HG02852 (cell line): ENCODE results near the gene MKRN3.
"Not testable (repeated sequence)": the region's sequence is repeated elsewhere in the genome, so short reads cannot be mapped to it uniquely, and the experiment has no call there.

ENCODE experiments used
- ATAC-seq: cut with Tn5 transposase; IDR thresholded peaks from one replicate; pipeline ENCODE4 v1.9.1; 2021; ENCODE audit warnings: mild to moderate bottlenecking, moderate library complexity; ENCODE audit not compliant: unreplicated experiment

MKRN3 gene

GRCh38 chr15:23588268-23588667 lies 22.8 kb downstream of the MKRN3 start:
- ATAC-seq = no peak

- ATAC-seq = no peak
Observed at GRCh38 chr15:23589012-23589411, 23.5 kb downstream of the MKRN3 start.

GRCh38 chr15:23594252-23594770 lies 28.8 kb downstream of the MKRN3 start:
- ATAC-seq = no peak

- no peak for ATAC-seq
Observed at GRCh38 chr15:23595368-23595767, 29.9 kb downstream of the MKRN3 start.

GRCh38 chr15:23596736-23597135 lies 31.3 kb downstream of the MKRN3 start:
- no peak for ATAC-seq

- not testable (repeated sequence) for ATAC-seq
Observed at GRCh38 chr15:23597278-23597677, 31.8 kb downstream of the MKRN3 start.

- ATAC-seq = no peak
Observed at GRCh38 chr15:23599053-23599452, 33.6 kb downstream of the MKRN3 start.

GRCh38 chr15:23602124-23602523 lies 36.6 kb downstream of the MKRN3 start:
- no peak for ATAC-seq

- ATAC-seq = no peak
Observed at GRCh38 chr15:23606226-23606625, 40.8 kb downstream of the MKRN3 start.

- no peak for ATAC-seq
Observed at GRCh38 chr15:23616536-23616935, 51.1 kb downstream of the MKRN3 start.
